ENCODE results near the gene KIAA0753. TPM values are rescaled to one million over a fixed set of nuclear protein-coding genes. Genes with fewer than 3 reads are reported as not detected.

KIAA0753 gene
- total and polyA plus RNA-seq, 5 experiments from 2014 or later = 1.2 to 24.8 (median 2.3) TPM

DNA sequence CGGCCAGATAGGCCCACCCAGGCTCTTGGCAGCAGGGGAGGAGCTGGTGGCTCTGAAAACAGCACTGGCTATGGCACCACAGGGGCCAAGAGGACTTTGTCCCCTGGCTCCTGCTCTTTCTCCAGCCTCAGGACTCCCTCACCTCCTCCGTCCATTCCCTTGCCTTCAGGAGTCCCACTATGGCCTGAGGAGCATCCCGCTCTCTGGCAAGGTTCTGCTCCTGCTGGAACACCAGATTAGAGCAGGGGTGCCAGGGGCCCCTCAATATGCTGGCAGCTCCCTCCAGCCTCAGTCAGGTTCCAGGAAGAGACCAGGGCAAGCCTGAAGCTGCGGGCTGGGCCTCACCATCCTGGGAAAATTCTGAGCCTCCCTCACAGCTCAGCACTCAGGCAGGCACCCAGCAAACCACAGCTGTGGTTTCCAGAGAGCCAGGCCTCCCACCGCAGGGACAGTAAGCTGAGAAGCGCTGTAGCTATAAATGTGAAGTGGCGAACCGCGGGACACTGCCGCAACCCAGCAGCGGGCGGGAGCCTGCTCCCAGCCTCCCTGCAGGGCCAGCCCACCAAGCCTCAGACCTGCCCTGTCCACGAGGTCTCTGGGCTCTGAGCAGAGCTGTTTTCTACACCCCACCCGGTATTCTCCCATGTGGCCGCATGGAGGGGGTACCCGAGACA, 36.8 kb upstream of the KIAA0753 start:
- Mint-ChIP-seq H3K36me3 (no peaks in the 10 kb centered on the region), H3K27ac (peak overlapping the region in 1 of 10 donors; percentile 50), H3K4me1 (peaks cover 7 to 18% (median 10%) of the 10 kb centered on the region in 4 donors), H3K27me3 (peaks cover 8 to 36% (median 27%) of the 10 kb centered on the region in 5 donors), H3K9me3 (no peaks in the 10 kb centered on the region), H3K4me3 (peak overlapping the region in 1 of 10 donors; percentile 33)
- POLR2A ChIA-PET = no interaction called here
- DNase-seq (peak in 1 of 10 donors; percentile 53), ATAC-seq (peak in 1 of 2 donors; percentile 55)

DNA sequence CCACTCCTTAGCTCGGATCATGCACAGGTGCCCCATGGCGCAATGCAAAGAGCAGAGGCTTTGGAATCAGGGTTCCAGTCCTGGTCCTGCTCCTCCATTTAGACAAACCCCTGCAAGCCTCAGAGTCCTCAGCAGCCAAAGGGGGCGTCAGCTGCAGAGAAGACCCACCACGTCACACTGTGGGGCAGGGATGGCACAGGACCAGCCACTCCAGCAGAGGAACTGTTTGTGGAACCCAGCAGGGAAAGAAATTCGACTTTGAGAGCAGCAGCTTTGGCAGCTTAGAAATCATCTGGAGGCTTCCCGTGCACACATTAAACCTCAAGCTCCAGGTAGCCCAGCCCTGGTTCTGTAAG, 36.3 kb upstream of the KIAA0753 start:
- no peak for ATAC-seq
- H3K36me3 Mint-ChIP-seq = no peaks in the 10 kb centered on the region
- no peak overlapping the region for H3K27ac Mint-ChIP-seq
- POLR2A ChIA-PET = no interaction called here
- no peaks in the 10 kb centered on the region for H3K9me3 Mint-ChIP-seq
- H3K27me3 Mint-ChIP-seq = peaks cover 8 to 31% (median 22%) of the 10 kb centered on the region in 5 donors
- no peak overlapping the region for H3K4me3 Mint-ChIP-seq
- peaks cover 7 to 18% (median 10%) of the 10 kb centered on the region in 4 donors for H3K4me1 Mint-ChIP-seq
- DNase-seq = no peak

DNA sequence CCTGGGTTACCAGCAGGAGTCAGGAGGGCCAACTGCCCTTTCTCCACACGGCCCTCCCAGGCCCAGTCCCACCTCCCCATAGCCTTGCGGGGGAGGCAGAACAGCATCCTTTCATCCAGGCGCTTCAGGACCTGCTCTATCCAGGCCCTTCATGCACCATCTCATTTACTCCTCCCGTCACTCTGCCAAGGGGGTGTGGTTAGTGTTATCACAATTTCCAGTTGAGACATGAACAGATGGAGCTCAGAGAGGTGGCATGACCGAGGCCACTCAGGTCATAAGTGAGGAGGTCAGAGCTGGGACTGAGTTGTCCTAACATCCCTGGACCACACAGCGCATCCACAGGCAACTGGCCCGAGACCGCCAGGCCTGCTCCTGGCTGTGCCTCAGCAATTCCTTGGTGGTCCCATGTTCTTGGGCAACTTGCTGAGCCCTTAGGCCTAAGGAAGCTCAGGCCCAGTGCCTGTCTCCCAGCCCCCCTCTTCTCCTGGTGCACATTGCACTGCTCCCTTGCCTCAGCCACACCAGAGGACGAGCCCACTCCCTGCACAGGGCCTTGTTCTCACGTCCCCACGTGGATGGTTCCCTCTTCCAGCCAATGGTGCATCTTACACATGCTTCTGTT, 34.8 kb upstream of the KIAA0753 start:
- DNase-seq = peak in 1 of 10 donors; percentile 46
- Mint-ChIP-seq H3K4me3 (no peak overlapping the region), H3K9me3 (no peaks in the 10 kb centered on the region), H3K36me3 (peaks cover 0 to 5% (median 0%) of the 10 kb centered on the region in 3 donors), H3K27ac (peak overlapping the region in 1 of 10 donors; percentile 48), H3K4me1 (peaks cover 8 to 18% (median 10%) of the 10 kb centered on the region in 4 donors), H3K27me3 (peaks cover 4 to 20% (median 12%) of the 10 kb centered on the region in 5 donors)
- POLR2A ChIA-PET = no interaction called here
- no peak for ATAC-seq

DNA sequence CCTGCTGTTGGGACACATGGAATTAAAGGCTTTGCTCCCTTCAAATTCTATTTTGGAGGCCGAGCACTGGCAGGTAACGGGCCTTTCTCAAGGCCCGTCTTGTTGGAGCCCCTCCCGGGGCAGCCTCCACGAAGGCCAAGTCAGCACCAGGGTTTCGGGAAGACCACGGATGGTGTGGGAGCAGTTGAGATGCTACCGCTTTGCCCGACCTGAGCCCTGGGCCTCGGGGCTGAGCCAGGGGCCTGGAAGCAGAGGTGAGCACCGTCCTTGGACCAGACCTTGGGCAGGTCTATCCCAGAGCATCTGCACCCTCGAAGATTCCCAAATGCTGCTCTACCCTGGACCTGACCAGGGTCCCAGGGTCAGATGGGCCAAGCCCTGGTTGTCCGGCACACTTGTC, 34.1 kb upstream of the KIAA0753 start:
- Mint-ChIP-seq H3K36me3 (peaks cover 0 to 5% (median 0%) of the 10 kb centered on the region in 3 donors), H3K27ac (no peak overlapping the region), H3K9me3 (no peaks in the 10 kb centered on the region), H3K4me3 (no peak overlapping the region), H3K4me1 (peaks cover 9 to 18% (median 11%) of the 10 kb centered on the region in 4 donors), H3K27me3 (peaks cover 0 to 15% (median 8%) of the 10 kb centered on the region in 5 donors)
- POLR2A ChIA-PET = no interaction called here
- no peak for DNase-seq
- ATAC-seq = no peak

DNA sequence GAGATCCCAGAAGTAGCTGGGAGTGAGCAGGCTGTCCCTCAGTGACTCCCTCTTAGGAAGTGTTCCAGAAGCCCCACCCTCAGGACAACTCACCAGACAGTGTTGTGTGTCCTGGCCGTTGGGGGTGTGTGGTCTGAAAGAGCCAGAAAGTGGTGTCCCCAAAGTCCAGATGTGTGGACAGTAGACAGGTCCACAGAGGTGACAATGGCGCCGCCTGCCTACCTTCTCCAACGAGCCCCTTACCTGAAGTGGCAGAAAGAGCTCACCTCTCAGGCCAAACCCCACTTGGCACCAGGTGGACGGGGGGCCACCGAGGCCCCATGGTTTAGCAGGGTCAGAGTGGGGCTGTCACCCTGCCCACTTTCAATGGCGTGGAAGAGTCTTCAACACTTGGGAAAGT, 30.9 kb upstream of the KIAA0753 start:
- Mint-ChIP-seq H3K36me3 (peaks cover 0 to 8% (median 0%) of the 10 kb centered on the region in 3 donors), H3K4me3 (no peak overlapping the region), H3K27me3 (no peaks in the 10 kb centered on the region), H3K9me3 (no peaks in the 10 kb centered on the region), H3K4me1 (peaks cover 5 to 17% (median 13%) of the 10 kb centered on the region in 4 donors), H3K27ac (no peak overlapping the region)
- DNase-seq (no peak), ATAC-seq (no peak)
- POLR2A ChIA-PET = no interaction called here

DNA sequence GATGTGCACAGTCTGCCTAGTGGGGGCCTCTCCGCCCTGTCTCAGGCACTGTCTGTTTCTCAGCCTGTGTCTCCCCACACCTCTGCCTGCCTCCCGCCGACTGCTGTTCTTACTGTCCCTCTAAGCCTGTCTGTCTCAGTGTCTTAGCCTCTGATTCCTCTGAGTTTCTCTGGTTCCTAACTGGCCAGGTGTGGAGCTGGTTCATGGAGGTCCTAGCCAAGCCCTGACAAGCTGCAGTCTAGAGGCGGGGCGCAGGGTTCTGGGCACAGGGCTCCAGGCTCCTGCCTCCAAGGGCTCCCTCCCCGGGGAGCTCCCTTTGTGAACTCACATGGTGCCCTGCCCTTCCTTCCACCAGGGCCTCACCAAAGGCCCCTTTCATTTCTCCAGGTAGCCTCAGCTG, 30.5 kb upstream of the KIAA0753 start:
- DNase-seq (no peak), ATAC-seq (no peak)
- Mint-ChIP-seq H3K4me3 (no peak overlapping the region), H3K36me3 (peaks cover 0 to 8% (median 0%) of the 10 kb centered on the region in 3 donors), H3K27ac (no peak overlapping the region), H3K27me3 (no peaks in the 10 kb centered on the region), H3K9me3 (no peaks in the 10 kb centered on the region), H3K4me1 (peaks cover 7 to 17% (median 14%) of the 10 kb centered on the region in 4 donors)
- POLR2A ChIA-PET = no interaction called here

DNA sequence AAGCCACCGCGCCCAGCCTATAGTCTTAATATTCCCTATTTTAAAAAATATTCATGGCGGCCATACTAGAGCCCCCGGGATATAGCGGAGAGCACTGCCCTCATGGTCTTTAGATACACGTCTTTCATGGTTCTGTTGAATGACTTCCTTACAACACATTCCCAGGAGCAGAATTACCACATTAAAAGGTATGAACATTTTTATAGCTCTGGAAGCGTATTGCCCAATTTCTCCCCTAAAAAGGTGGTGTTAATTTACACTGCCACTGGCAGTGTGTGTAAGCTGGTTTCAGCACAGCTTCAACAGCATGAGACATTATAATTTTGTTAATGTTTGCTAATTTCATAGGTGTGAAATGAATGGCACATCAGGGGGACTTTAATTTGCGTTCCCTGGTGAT, 30.1 kb upstream of the KIAA0753 start:
- H3K4me3 Mint-ChIP-seq = no peak overlapping the region
- no peak for ATAC-seq
- DNase-seq = no peak
- POLR2A ChIA-PET = no interaction called here
- no peaks in the 10 kb centered on the region for H3K9me3 Mint-ChIP-seq
- no peaks in the 10 kb centered on the region for H3K27me3 Mint-ChIP-seq
- peaks cover 0 to 8% (median 0%) of the 10 kb centered on the region in 3 donors for H3K36me3 Mint-ChIP-seq
- H3K27ac Mint-ChIP-seq = no peak overlapping the region
- peaks cover 8 to 17% (median 15%) of the 10 kb centered on the region in 4 donors for H3K4me1 Mint-ChIP-seq

DNA sequence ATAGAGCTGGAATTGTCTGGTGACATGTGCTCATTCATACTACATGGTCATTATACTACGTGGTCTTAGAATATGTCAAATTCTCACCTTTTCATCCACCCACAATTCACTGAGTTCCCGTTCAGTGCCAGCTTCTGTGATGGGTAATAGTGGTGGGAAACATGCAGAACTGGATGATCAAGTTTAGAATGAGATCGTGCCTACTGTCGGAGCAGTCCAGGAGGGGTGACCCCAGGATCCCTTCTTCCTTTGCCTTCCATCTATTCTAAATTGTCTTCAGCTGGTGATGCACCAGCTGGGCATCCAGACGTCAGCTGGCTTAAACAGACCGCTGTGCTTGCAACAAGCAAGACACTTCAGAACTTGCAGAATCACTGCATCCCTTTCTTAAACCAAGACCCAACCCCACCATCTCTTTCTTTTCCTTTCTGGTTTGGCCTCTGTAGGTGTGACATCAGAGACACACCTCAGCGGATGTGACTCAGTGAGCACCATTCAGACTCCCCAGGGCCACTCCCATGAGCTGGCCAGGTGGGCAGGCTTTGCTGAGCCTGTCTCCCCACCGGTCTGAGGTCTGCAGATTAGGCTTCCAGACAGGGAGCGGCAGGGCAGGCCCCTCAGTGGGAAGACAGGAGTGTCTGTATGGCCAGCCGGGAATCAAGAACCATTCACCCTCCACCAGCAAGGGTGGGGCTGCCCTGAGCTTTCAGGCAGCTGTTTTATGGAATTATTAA, 29.1 kb upstream of the KIAA0753 start:
- DNase-seq (no peak), ATAC-seq (no peak)
- Mint-ChIP-seq H3K27me3 (no peaks in the 10 kb centered on the region), H3K9me3 (no peaks in the 10 kb centered on the region), H3K36me3 (peaks cover 0 to 12% (median 0%) of the 10 kb centered on the region in 3 donors), H3K27ac (peak overlapping the region in 2 of 10 donors; percentile 32 to 43), H3K4me3 (no peak overlapping the region), H3K4me1 (peaks cover 8 to 17% (median 15%) of the 10 kb centered on the region in 4 donors)
- POLR2A ChIA-PET = no interaction called here

DNA sequence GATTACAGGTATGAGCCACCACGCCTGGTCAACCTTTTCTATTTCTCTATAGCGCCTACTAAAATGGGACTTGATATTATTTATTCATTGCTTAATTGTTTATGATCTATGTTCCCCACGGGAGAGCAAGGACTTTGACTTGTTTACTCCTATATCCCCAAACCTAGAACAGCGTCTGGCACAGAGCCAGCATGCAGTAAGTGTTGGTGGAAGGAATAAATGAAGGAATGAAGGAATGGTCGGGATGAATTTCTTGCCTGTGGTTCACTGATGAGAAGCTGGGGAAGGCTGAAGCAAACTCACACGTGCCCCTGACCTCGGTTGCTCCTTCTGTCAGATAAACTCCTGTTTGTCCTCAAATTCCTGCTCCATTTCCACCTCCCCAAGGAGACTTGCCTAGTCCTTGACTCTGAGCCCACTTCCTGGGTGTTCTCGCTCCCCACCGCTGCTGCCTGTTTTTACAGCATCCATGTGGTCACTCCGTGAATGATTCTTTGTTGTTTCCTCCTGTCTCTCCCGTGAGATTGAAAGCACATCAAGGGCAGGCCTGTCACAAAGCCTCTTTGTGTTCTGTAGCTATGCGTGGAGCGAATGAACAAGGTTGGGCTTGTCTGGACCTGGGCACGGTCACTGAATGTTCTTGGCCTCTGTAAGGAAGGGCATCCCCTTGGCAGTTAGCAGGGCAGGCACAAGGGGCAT, 28.4 kb upstream of the KIAA0753 start:
- no peak overlapping the region for H3K4me3 Mint-ChIP-seq
- POLR2A ChIA-PET = no interaction called here
- H3K27ac Mint-ChIP-seq = peak overlapping the region in 1 of 10 donors; percentile 31

DNA sequence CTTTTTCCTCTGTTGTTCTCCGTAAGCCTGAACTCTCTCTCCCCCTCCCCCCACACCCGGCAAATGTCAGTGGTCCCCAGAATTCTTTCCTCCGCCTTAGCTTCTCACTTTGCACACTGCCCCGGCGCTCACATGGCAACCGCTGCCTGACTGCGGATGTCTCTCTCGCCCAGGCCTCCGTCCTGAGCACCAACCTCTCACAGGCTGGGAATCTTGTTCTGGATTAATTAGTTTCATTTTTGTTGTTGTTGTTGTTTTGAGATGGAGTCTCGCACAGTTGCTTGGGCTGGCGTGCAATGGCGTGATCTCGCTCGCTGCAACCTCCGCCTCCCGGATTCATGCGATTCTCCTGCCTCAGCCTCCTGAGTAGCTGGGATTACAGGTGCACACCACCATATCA, 27.7 kb upstream of the KIAA0753 start:
- ATAC-seq (no peak), DNase-seq (no peak)
- Mint-ChIP-seq H3K27ac (peak overlapping the region in 2 of 10 donors; percentile 61 to 84), H3K4me1 (peaks cover 8 to 17% (median 15%) of the 10 kb centered on the region in 4 donors), H3K9me3 (no peaks in the 10 kb centered on the region), H3K27me3 (no peaks in the 10 kb centered on the region), H3K36me3 (peaks cover 0 to 12% (median 0%) of the 10 kb centered on the region in 3 donors), H3K4me3 (no peak overlapping the region)
- POLR2A ChIA-PET = no interaction called here

More for the DNA sequence above, 28.4 kb upstream of the KIAA0753 start:
- H3K36me3 Mint-ChIP-seq = peaks cover 0 to 12% (median 0%) of the 10 kb centered on the region in 3 donors
- no peaks in the 10 kb centered on the region for H3K27me3 Mint-ChIP-seq
- DNase-seq (no peak), ATAC-seq (no peak)
- H3K9me3 Mint-ChIP-seq = no peaks in the 10 kb centered on the region
- peaks cover 8 to 17% (median 15%) of the 10 kb centered on the region in 4 donors for H3K4me1 Mint-ChIP-seq

DNA sequence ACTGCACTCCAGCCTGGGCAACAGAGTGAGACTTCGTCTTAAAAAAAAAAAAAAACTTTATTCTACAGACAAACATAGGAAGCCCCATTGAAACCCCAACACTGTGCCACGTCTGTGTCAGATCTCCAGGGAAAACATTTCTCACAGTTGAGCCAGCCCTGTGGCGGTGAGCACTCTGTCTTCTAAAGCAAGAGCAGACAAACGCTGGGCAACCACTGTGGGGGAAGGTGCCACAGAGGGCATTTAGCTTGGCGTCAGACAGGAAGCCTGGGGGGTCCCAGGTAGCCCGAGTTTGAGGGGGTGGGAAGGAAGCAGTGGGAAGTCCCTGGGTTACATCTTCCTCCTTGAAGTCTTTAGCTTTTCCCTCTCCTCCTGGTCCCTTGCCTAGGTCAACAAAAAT, 27.0 kb upstream of the KIAA0753 start:
- Mint-ChIP-seq H3K9me3 (no peaks in the 10 kb centered on the region), H3K36me3 (peaks cover 0 to 17% (median 0%) of the 10 kb centered on the region in 3 donors), H3K27me3 (no peaks in the 10 kb centered on the region), H3K4me1 (peaks cover 12 to 17% (median 15%) of the 10 kb centered on the region in 4 donors), H3K4me3 (no peak overlapping the region), H3K27ac (peak overlapping the region in 3 of 10 donors; percentile 17 to 84 (median 61))
- POLR2A ChIA-PET = interaction anchor here (0.7 kb wide), 1 partner anchor 270 kb away, joined by 3 read pairs; no protein-coding TSS in a partner anchor
- DNase-seq (no peak), ATAC-seq (peak in 1 of 2 donors; percentile 30)

DNA sequence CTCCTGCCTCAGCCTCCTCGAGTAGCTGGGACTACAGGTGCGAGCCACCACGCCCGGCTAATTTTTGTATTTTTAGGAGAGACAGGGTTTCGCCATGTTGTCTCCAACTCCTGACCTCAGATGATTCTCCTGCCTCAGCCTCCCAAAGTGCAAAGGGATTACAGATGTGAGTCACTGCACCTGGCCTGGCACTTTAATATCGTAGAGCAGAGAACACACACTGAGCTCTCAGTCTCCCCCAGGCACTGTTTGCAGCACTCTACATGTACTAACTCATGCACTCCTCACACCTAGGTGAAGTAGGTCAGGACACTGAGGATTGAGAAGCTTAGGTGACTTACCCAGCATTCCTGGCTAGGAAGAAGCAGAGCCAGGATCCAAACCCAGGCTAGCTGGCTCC, 26.0 kb upstream of the KIAA0753 start:
- H3K4me1 Mint-ChIP-seq = peaks cover 13 to 18% (median 17%) of the 10 kb centered on the region in 4 donors
- ATAC-seq (no peak), DNase-seq (no peak)
- no peaks in the 10 kb centered on the region for H3K27me3 Mint-ChIP-seq
- no peak overlapping the region for H3K4me3 Mint-ChIP-seq
- H3K9me3 Mint-ChIP-seq = no peaks in the 10 kb centered on the region
- POLR2A ChIA-PET = no interaction called here
- H3K36me3 Mint-ChIP-seq = peaks cover 0 to 22% (median 0%) of the 10 kb centered on the region in 3 donors
- no peak overlapping the region for H3K27ac Mint-ChIP-seq

Measured in naive thymus-derived CD8-positive, alpha-beta T cell (primary cell).